Activated CD4-positive, alpha-beta T cell treated with anti-CD3 and anti-CD28 coated beads, Interleukin-10, Interleukin-2, amounts not matched to agents 100 ng/mL and 50 ng/mL, durations not matched to agents 16 hours and 8 hours (primary cell): Measurements from ENCODE around the gene SPATA32.
"Not testable (repeated sequence)": the region's sequence is repeated elsewhere in the genome, so short reads cannot be mapped to it uniquely, and the experiment has no call there.

Experiments
- DNase-seq: peaks from one replicate; pipeline ENCODE4 v3.0.0-alpha.2; 2020

SPATA32 gene

GRCh38 chr17:45261577-45262515 lies at the start of gene SPATA32:
Gene SPATA32 (minus strand): TSS chr17:45262094. CDS start chr17:45262016, 78 bp downstream.
- DNase-seq: peak; percentile 72

DNA sequence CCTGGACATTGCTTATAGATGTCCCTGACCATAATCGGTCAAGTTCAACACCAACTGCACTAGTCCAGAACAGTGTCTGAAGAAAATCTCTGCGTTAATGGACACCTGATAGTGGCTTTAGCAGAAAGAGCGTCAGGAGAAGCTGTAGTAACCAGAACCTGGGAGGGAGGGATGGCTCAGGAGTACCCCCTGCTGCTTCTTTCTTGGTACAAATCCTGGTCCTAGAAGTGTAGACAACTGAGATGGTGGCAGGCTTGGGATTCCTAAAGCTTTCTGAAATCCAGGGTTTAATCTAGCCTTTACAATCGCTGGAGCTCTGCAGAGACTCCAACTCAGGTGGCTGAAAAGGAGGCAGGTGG lies 49.5 kb upstream of the SPATA32 start:
- no peak for DNase-seq

GRCh38 chr17:45310380-45311324 lies 48.8 kb upstream of the SPATA32 start:
- DNase-seq: no peak

DNA sequence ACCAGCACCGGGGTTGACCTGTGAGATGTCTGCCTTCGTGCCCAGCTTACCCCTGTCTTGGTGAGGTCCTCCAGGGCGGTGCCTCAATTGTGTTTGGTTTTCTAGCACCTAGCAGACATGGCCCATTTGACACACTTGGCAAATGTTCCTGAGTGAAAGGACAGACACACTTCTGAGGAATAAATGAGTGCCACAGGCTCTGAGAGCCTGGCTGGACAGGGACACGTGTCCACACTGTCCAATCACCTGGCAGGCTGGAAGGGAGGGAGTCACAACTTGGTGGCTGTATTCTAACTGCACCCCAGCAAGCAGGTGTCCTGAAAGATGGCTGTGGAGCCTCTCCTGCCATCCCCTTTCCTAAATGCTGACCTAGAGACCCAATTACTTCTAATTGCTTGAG lies 47.5 kb upstream of the SPATA32 start:
- DNase-seq: no peak

GRCh38 chr17:45308840-45309239 lies 46.9 kb upstream of the SPATA32 start:
- DNase-seq: no peak

DNA sequence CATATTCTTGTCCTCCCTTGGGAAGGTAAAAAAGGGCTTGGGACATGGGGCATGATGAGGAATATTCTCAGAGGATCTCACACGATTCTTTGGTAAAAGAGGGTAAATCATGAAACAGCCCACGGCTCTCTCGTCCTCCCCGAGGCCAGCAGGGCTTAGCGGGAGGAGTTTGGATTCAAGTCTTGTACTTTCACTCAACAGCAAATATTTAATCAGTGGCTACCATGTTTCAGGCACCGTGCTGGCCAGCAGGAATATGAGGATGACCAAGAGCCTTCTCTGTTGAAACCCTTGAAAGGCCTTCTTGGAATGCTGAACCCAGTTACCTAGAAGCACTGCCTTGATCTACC lies 46.1 kb upstream of the SPATA32 start:
- no peak for DNase-seq

DNA sequence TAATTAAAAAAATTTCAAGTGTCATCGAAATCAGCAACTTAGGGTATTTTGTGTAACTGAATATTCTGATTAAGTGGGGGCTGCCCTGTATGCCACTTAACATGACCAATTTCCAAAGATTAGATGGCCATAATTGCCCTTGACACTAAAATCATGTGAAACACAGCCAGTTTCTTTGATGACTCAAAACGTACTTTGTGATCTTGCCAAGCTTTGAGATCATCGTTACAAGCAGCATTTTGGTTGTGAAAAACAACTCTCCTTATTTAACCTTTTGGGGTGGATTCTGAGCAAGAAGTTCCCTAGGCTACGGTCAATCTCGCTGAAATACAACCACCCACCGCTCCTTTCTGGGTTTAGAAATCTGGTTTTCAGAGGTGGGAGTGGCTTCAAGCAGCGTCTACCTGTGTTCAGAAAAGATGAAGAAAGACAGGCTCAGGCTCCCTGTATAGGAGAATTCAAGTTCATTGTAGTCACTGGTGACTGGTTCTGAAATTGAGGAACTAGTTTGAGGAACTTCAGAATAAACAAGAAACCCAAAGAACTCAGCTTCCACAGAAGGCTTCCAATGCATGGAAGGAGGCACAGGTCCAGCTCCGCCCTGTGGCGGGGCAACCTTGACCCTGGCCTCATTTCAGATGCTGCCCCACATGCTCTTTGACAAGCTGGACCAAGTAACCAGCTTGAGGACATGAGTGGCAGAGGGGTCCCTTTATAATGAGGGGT lies 45.6 kb upstream of the SPATA32 start:
- DNase-seq: peak; percentile 92

GRCh38 chr17:45306623-45307022 lies 44.7 kb upstream of the SPATA32 start:
- DNase-seq: no peak

DNA sequence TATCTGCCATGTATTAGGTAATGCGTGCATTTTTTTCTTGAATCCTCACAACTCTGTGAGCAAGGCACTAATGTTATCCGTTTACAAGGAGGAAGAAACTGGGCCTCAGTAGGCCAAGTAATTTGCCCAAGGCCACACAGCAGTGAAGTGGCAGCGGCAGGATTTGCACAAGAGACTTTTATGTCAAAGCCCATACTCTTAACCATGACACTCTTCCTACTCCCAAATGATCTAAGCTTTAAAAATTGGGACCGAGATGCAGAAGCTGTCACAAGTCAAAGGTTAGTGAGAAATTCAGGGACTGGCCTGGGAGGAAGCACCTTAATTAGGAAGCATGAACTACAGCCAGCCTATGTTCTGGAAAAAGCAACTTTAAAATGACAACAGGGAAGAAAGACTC lies 44.2 kb upstream of the SPATA32 start:
- DNase-seq: no peak

- DNase-seq: peak; percentile 28
Observed at GRCh38 chr17:45305530-45306087, 43.7 kb upstream of the SPATA32 start.

- DNase-seq: peak; percentile 58
Observed at GRCh38 chr17:45302649-45303173, 40.8 kb upstream of the SPATA32 start.

DNA sequence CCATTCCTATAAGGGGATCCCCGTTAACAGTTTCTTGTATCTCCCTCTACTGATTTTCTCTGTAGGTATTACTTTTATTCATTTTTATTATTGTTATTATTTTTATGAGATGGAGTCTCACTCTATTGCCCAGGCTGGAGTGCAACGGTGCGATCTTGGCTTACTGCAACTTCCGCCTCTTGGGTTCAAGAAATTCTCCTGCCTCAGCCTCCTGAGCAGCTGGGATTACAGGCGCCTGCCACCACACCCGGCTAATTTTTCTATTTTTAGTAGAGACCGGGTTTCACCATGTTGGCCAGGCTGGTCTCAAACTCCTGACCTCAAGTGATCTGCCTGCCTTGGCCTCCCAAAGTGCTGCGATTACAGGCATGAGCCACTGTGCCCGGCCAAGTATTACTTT lies 40.3 kb upstream of the SPATA32 start:
- DNase-seq: not testable (repeated sequence)

GRCh38 chr17:45301674-45302073 lies 39.8 kb upstream of the SPATA32 start:
- no peak for DNase-seq

GRCh38 chr17:45300060-45300751 lies 38.3 kb upstream of the SPATA32 start:
- no peak for DNase-seq

- DNase-seq: no peak
Observed at GRCh38 chr17:45299361-45299760, 37.5 kb upstream of the SPATA32 start.

DNA sequence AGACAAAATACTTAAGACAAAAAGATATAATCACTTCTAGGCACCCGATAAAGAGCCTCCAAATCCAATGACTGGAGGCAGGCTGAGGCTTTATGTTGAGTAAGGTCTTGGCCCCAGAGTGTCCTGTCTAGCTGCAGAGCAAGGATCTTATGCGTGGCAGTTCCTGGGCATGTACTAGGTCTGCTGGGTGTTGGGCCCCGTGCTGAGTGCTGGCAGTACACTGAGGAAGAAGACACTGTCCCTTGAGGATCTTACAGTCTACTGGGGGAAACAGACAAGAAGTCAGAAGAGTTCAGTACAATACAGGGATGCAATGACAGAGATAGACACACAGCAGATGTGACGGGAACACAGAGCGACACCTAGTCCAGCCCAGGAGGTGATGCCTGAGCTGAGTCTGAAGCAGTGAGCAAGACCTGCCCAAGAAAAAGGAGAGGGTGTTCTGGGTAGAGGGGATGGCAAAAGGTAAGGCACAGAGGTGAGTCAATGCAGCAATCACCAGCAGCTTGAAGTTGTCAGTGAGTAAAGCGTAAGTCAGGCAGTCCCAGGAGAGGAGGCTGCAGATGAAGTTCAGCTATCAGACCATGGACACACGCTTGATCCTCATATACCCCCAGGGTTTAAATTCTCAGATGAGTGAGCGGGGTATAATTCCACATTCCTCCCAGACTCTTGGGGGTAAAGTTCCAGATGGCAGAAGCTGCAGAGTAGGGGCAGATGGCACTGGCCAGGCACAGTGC lies 36.8 kb upstream of the SPATA32 start:
- DNase-seq: no peak

- DNase-seq: no peak
Observed at GRCh38 chr17:45296833-45297124, 34.9 kb upstream of the SPATA32 start.

- DNase-seq: peak; percentile 49
Observed at GRCh38 chr17:45296003-45296832, 34.3 kb upstream of the SPATA32 start.

- no peak for DNase-seq
Observed at GRCh38 chr17:45294506-45294905, 32.6 kb upstream of the SPATA32 start.
